ENCODE results near the gene IQGAP1. TPM values are rescaled to one million over a fixed set of nuclear protein-coding genes. Genes with fewer than 3 reads are reported as not detected.
A peak's percentile ranks its signal among the peaks of the same experiment; 100 is the strongest.

IQGAP1 gene
- total and polyA plus RNA-seq, 2 of the 4 experiments (the other 2 are of a cell fraction): 87.5 to 207 TPM

DNA sequence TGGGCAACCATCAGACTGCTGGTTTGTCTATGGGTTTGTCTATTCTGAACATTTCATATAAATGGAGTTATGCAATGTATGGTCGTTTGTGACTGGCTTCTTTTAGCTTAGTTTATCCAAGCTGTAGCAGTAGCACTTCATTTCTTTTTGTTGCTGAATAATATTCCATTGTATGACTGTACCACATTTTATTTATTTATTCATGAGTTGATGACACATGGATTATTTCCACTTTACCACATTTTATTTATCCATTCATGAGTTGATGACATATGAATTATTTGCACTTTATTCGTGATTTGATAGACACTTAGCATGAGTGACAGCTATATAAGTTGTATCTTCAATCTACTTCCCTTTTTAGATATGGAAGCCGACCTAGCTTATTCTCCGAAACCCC, 70.0 kb downstream of the IQGAP1 start:
- intact Hi-C loops (cut with micrococcal nuclease) (no loop called here), in situ Hi-C loops (cut with MboI; ENCODE audit: low sequenced_read_pairs) (no loop called here), dilution Hi-C loops (cut with HindIII; ENCODE audit: low sequenced_read_pairs, unreplicated experiment) (no loop called here)
- no TSS peak for BruUV-seq (replicated peaks)
- H4K8ac ChIP-seq (ENCODE audit: low read depth in 2 of 2, low read length in 2 of 2): no peak overlapping the region
- H3K9me1 ChIP-seq (ENCODE audit: insufficient read depth, low read length): peaks cover under 1% of the 10 kb centered on the region; the same call in 1 of the 2 replicates
- no peak overlapping the region for H2AK5ac ChIP-seq (ENCODE audit: low read depth, low read length)
- no peak overlapping the region for H4K5ac ChIP-seq (ENCODE audit: low read depth, low read length)
- H2AK9ac ChIP-seq (replicated peaks; ENCODE audit: low read depth, low read length, poor library complexity): no peak overlapping the region
- H3K36me3 ChIP-seq (ENCODE audit: control insufficient read depth, insufficient read depth, low read length): peaks cover 30% of the 10 kb centered on the region
- H2BK5ac ChIP-seq (ENCODE audit: low read depth, low read length, poor library complexity, severe bottlenecking): no peak overlapping the region
- WGBS, 2 experiments (ENCODE audit: extremely low coverage in 2 of 2, insufficient read length in 1 of 2): no CpG with 5 or more reads among the region's 4 CpGs
- H3K79me1 ChIP-seq (ENCODE audit: low read depth in 1 of 2, low read length in 2 of 2): peaks cover 36 to 54% of the 10 kb centered on the region in 2 experiments
- H3K27me3 ChIP-seq (ENCODE audit: control insufficient read depth, insufficient read depth, low read length): no peaks in the 10 kb centered on the region
- TF ChIP-seq CEBPB (IDR thresholded peaks at IDR 0.05; ENCODE audit: low read depth, low read length): peak; percentile 61; the same call in 1 of the 2 replicates
- TF ChIP-seq RAD21 (IDR thresholded peaks at IDR 0.05; ENCODE audit: low read length): no peak
- no peak overlapping the region for H3K4me3 ChIP-seq (ENCODE audit: insufficient read depth, low read depth, low read length)
- H3K56ac ChIP-seq (ENCODE audit: extremely low read depth, insufficient read depth, low read length): no peak overlapping the region
- H2BK15ac ChIP-seq (ENCODE audit: low read depth, low read length): no peak overlapping the region
- no peak overlapping the region for H3K23ac ChIP-seq (ENCODE audit: low read depth, low read length)
- no peaks in the 10 kb centered on the region for H3K9me3 ChIP-seq (ENCODE audit: control insufficient read depth, insufficient read depth, low read length)
- no peak overlapping the region for H4K91ac ChIP-seq (ENCODE audit: insufficient read depth, low read depth, low read length)
- no peak overlapping the region for H2BK20ac ChIP-seq (ENCODE audit: low read depth, low read length)
- H3K18ac ChIP-seq (ENCODE audit: low read depth, low read length): no peak overlapping the region
- ChIA-PET CTCF (interaction anchor here (1.4 kb wide), 2 partner anchors 9 to 138 kb away, joined by 5 to 6 read pairs; no protein-coding TSS in a partner anchor), POLR2A (ENCODE audit: unreplicated experiment) (interaction anchor here (0.6 to 0.8 kb wide), 2 partner anchors 9 to 54 kb away, joined by 3 to 4 read pairs; no protein-coding TSS in a partner anchor)
- H3K9ac ChIP-seq (ENCODE audit: low read depth, low read length): no peak overlapping the region
- ATAC-seq (ENCODE audit: low read depth) (no peak), DNase-seq (no peak)
- no peak overlapping the region for H3K4ac ChIP-seq (ENCODE audit: low read depth, low read length)
- H2BK120ac ChIP-seq (ENCODE audit: low read depth, low read length): no peak overlapping the region
- H3K27ac ChIP-seq (ENCODE audit: insufficient read depth, low read length): no peak overlapping the region
- H3K4me2 ChIP-seq (ENCODE audit: low read depth, low read length): no peak overlapping the region
- H3K4me1 ChIP-seq (ENCODE audit: control insufficient read depth, insufficient read depth, low read length): peaks cover 1% of the 10 kb centered on the region; the same call in 1 of the 2 replicates
- H2AFZ ChIP-seq (replicated peaks; ENCODE audit: low read length, poor library complexity): no peak overlapping the region
- H3K14ac ChIP-seq (replicated peaks; ENCODE audit: low read depth, low read length): no peak overlapping the region
- H4K20me1 ChIP-seq (ENCODE audit: insufficient read depth, low read length): peaks cover 15% of the 10 kb centered on the region; the same call in 1 of the 2 replicates
